Erythroblast (primary cell): ENCODE data around the gene CHRM1.

ENCODE experiments used
- GATA1 ChIP-seq: IDR thresholded peaks from 2 replicates; pipeline ENCODE4 v1.6.1; 2011; ENCODE audit warnings: low read depth, mild to moderate bottlenecking, control low read depth, low read length, moderate library complexity
- POLR2A ChIP-seq: IDR thresholded peaks from 2 replicates; pipeline ENCODE4 v1.6.1; 2011; ENCODE audit warnings: mild to moderate bottlenecking, low read length

- no peak for TF ChIP-seq POLR2A
- TF ChIP-seq GATA1, result no peak
These were observed 11.9 kb downstream of the CHRM1 start for GRCh38 chr11:62909107-62909894.
